WTC11 (cell line): ENCODE data around the gene RGS7.

Experiments used
- ATF1 ChIP-seq: sonication (generic); formaldehyde crosslinking; IDR thresholded peaks from 2 replicates; pipeline ENCODE4 v1.8.1; 2023; ENCODE audit warnings: mild to moderate bottlenecking, moderate library complexity, missing genetic modification reagents
- CREB1 ChIP-seq: sonication (generic); formaldehyde crosslinking; IDR thresholded peaks from 2 replicates; pipeline ENCODE4 v1.8.0; 2023; ENCODE audit warnings: mild to moderate bottlenecking, missing genetic modification reagents
- FOXJ3 ChIP-seq: sonication (generic); formaldehyde crosslinking; IDR thresholded peaks from 2 replicates; pipeline ENCODE4 v1.9.0; 2021; ENCODE audit warnings: missing genetic modification reagents, mild to moderate bottlenecking, borderline replicate concordance
- MAX ChIP-seq: sonication (generic); formaldehyde crosslinking; IDR thresholded peaks from 2 replicates; pipeline ENCODE4 v1.8.0; 2022; ENCODE audit warnings: mild to moderate bottlenecking, missing genetic modification reagents
- NFYB ChIP-seq: sonication (generic); formaldehyde crosslinking; conservative IDR thresholded peaks from 2 replicates; pipeline ENCODE4 v1.8.0; 2022; ENCODE audit warnings: low read depth, missing genetic modification reagents
- NR1H2 ChIP-seq: sonication (generic); formaldehyde crosslinking; IDR thresholded peaks from 2 replicates; pipeline ENCODE4 v1.9.0; 2021; ENCODE audit warnings: mild to moderate bottlenecking, moderate library complexity, missing genetic modification reagents
- SP1 ChIP-seq: sonication (generic); formaldehyde crosslinking; conservative IDR thresholded peaks from 2 replicates; pipeline ENCODE4 v1.8.1; 2022; ENCODE audit warnings: missing genetic modification reagents
- STAT6 ChIP-seq: sonication (generic); formaldehyde crosslinking; conservative IDR thresholded peaks from 2 replicates; pipeline ENCODE4 v1.8.1; 2023; ENCODE audit warnings: mild to moderate bottlenecking, low read depth, missing genetic modification reagents, moderate library complexity
- TEAD4 ChIP-seq: sonication (generic); formaldehyde crosslinking; IDR thresholded peaks from 2 replicates; pipeline ENCODE4 v1.8.0; 2022; ENCODE audit warnings: mild to moderate bottlenecking, missing genetic modification reagents
- ZNF281 ChIP-seq: sonication (generic); formaldehyde crosslinking; IDR thresholded peaks from 2 replicates; pipeline ENCODE4 v1.8.0; 2023; ENCODE audit warnings: mild to moderate bottlenecking, missing genetic modification reagents
- ZNF416 ChIP-seq: fragments of 250-450 bp; sonication (Bioruptor Pico); IDR thresholded peaks from 2 replicates; pipeline ENCODE4 v1.9.0; 2021; ENCODE audit warnings: mild to moderate bottlenecking, inconsistent platforms
- TF ChIP-seq, protein P1 (sequence below): fragments of 200-600 bp; IDR thresholded peaks from 2 replicates; pipeline ENCODE4 v1.8.0; 2022; ENCODE audit warnings: antibody characterized with exemption
- TF ChIP-seq, protein P2 (sequence below): fragments of 250-450 bp; sonication (Bioruptor Pico); IDR thresholded peaks from 2 replicates; pipeline ENCODE4 v2.1.2; 2022; ENCODE audit warnings: mild to moderate bottlenecking, moderate library complexity

GRCh38 chr1:241102664-241103063, 254.3 kb downstream of the RGS7 start:
- TF ChIP-seq, protein P1, sequence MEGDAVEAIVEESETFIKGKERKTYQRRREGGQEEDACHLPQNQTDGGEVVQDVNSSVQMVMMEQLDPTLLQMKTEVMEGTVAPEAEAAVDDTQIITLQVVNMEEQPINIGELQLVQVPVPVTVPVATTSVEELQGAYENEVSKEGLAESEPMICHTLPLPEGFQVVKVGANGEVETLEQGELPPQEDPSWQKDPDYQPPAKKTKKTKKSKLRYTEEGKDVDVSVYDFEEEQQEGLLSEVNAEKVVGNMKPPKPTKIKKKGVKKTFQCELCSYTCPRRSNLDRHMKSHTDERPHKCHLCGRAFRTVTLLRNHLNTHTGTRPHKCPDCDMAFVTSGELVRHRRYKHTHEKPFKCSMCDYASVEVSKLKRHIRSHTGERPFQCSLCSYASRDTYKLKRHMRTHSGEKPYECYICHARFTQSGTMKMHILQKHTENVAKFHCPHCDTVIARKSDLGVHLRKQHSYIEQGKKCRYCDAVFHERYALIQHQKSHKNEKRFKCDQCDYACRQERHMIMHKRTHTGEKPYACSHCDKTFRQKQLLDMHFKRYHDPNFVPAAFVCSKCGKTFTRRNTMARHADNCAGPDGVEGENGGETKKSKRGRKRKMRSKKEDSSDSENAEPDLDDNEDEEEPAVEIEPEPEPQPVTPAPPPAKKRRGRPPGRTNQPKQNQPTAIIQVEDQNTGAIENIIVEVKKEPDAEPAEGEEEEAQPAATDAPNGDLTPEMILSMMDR = no peak
- TF ChIP-seq NR1H2 (CRISPR knock-in tag) (no peak), NFYB (CRISPR knock-in tag) (no peak), CREB1 (CRISPR knock-in tag) (no peak), ZNF416 (CRISPR knock-in tag) (no peak), FOXJ3 (CRISPR knock-in tag) (no peak), ATF1 (CRISPR knock-in tag) (no peak), SP1 (no peak), TEAD4 (CRISPR knock-in tag) (no peak), ZNF281 (CRISPR knock-in tag) (no peak), MAX (CRISPR knock-in tag) (no peak), STAT6 (CRISPR knock-in tag) (no peak)
- TF ChIP-seq, protein P2, sequence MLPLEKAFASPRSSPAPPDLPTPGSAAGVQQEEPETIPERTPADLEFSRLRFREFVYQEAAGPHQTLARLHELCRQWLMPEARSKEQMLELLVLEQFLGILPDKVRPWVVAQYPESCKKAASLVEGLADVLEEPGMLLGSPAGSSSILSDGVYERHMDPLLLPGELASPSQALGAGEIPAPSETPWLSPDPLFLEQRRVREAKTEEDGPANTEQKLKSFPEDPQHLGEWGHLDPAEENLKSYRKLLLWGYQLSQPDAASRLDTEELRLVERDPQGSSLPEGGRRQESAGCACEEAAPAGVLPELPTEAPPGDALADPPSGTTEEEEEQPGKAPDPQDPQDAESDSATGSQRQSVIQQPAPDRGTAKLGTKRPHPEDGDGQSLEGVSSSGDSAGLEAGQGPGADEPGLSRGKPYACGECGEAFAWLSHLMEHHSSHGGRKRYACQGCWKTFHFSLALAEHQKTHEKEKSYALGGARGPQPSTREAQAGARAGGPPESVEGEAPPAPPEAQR (CRISPR knock-in tag) = no peak
